GM23338 (cell line): Measurements from ENCODE around the gene KLK15. TPM values are rescaled to one million over a fixed set of nuclear protein-coding genes. Genes with fewer than 3 reads are reported as not detected.

Experiments used
- ATAC-seq: fragments of 200-7000 bp; cut with Tn5 transposase; 3 replicates; pipeline ENCODE4 v1.9.1; 2020
- DNase-seq: peaks from one replicate; pipeline ENCODE4 v3.0.0-alpha.2; 2015; ENCODE audit warnings: low spot score
- H2AFZ ChIP-seq: fragments of 200-600 bp; sonication (generic); 2 replicates; pipeline ENCODE4 v1.8.0; 2016; ENCODE audit warnings: antibody characterized with exemption, mild to moderate bottlenecking, moderate library complexity
- H3F3A ChIP-seq: fragments of 200-600 bp; sonication (generic); replicated peaks from 2 replicates; pipeline ENCODE4 v1.8.0; 2017; ENCODE audit warnings: antibody characterized with exemption, mixed run types, low read depth
- H3K27ac ChIP-seq: fragments of 200-600 bp; sonication (generic); 2 replicates; pipeline ENCODE4 v1.6.1; 2016; ENCODE audit warnings: low read depth
- H3K27me3 ChIP-seq: fragments of 200-600 bp; sonication (generic); 2 replicates; pipeline ENCODE4 v1.8.0; 2016; ENCODE audit warnings: mild to moderate bottlenecking, mixed run types, moderate library complexity; ENCODE audit not compliant: insufficient read depth
- H3K36me3 ChIP-seq: fragments of 200-600 bp; sonication (generic); 2 replicates; pipeline ENCODE4 v1.8.0; 2016; ENCODE audit warnings: mild to moderate bottlenecking; ENCODE audit not compliant: insufficient read depth
- H3K4me1 ChIP-seq: fragments of 200-600 bp; sonication (generic); 2 replicates; pipeline ENCODE4 v1.8.0; 2016; ENCODE audit warnings: mild to moderate bottlenecking, moderate library complexity; ENCODE audit not compliant: insufficient read depth
- H3K4me2 ChIP-seq: fragments of 200-600 bp; sonication (generic); 2 replicates; pipeline ENCODE4 v1.7.1; 2017; ENCODE audit warnings: mixed run types
- H3K4me3 ChIP-seq: fragments of 200-600 bp; sonication (generic); 2 replicates; pipeline ENCODE4 v1.6.1; 2016; ENCODE audit warnings: mixed run types
- H3K79me2 ChIP-seq: fragments of 200-600 bp; sonication (generic); replicated peaks from 2 replicates; pipeline ENCODE4 v1.8.0; 2017; ENCODE audit warnings: mild to moderate bottlenecking; ENCODE audit not compliant: insufficient read depth
- H3K9me2 ChIP-seq: fragments of 200-600 bp; sonication (generic); 2 replicates; pipeline ENCODE4 v1.8.0; 2017; ENCODE audit not compliant: insufficient read depth
- H4K20me1 ChIP-seq: fragments of 200-600 bp; sonication (generic); replicated peaks from 2 replicates; pipeline ENCODE4 v1.8.0; 2017; ENCODE audit warnings: mild to moderate bottlenecking; ENCODE audit not compliant: insufficient read depth
- H3K27ac Mint-ChIP-seq: 2 replicates; pipeline ENCODE4 v1.8.0; 2020; ENCODE audit warnings: inconsistent platforms, mild to moderate bottlenecking, moderate library complexity, mixed read lengths
- H3K27me3 Mint-ChIP-seq: 3 replicates; pipeline ENCODE4 v1.8.0; 2022; ENCODE audit warnings: low read depth, mild to moderate bottlenecking, moderate library complexity, mixed read lengths, inconsistent platforms; ENCODE audit not compliant: insufficient read depth, poor library complexity
- H3K36me3 Mint-ChIP-seq: 3 replicates; pipeline ENCODE4 v1.8.0; 2021; ENCODE audit warnings: low read depth, mild to moderate bottlenecking, inconsistent platforms, moderate library complexity, mixed read lengths
- H3K4me1 Mint-ChIP-seq: 3 replicates; pipeline ENCODE4 v1.8.0; 2020; ENCODE audit warnings: mild to moderate bottlenecking, inconsistent platforms, mixed read lengths
- H3K4me3 Mint-ChIP-seq: 3 replicates; pipeline ENCODE4 v1.8.0; 2021; ENCODE audit warnings: moderate library complexity, mild to moderate bottlenecking, inconsistent platforms, mixed read lengths
- H3K9me3 Mint-ChIP-seq: 3 replicates; pipeline ENCODE4 v1.8.0; 2020; ENCODE audit warnings: moderate library complexity, mild to moderate bottlenecking, inconsistent platforms, mixed read lengths
- JUNB ChIP-seq: IDR thresholded peaks from one replicate; pipeline ENCODE4 v1.6.1; 2016; ENCODE audit warnings: antibody characterized with exemption; ENCODE audit not compliant: unreplicated experiment
- POLR2AphosphoS5 ChIP-seq: IDR thresholded peaks from 2 replicates; pipeline ENCODE4 v1.6.1; 2016; ENCODE audit warnings: antibody characterized with exemption, low read depth
- STAT1 ChIP-seq: IDR thresholded peaks from one replicate; pipeline ENCODE4 v1.6.1; 2016; ENCODE audit warnings: antibody characterized with exemption; ENCODE audit not compliant: unreplicated experiment
- polyA plus RNA-seq: library from polyadenylated mRNA; unstranded; fragments of >200 nt; fragmentation: Nextera tagmentation; extraction: Ambion mirVana; gene quantifications from 2 replicates; pipeline ENCODE4 v1.2.1, GENCODE V29; 2016
- total RNA-seq: library from RNA; depleted of rRNA; stranded (reverse); fragments of >200 nt; shearing (Covaris generic); gene quantifications from 2 replicates; pipeline ENCODE4 v1.2.3, GENCODE V29; 2014
- TF ChIP-seq, protein P1 (sequence below), 2 experiments: fragments of 200-600 bp in 1 of 2; sonication (generic) in 1 of 2; conservative IDR thresholded peaks; 2 replicates each; pipeline versions ENCODE4 v1.5.1 to v1.6.1; 2016 to 2017; ENCODE audit warnings: antibody characterized with exemption in 2 of 2, low read depth in 2 of 2, mild to moderate bottlenecking in 2 of 2, moderate library complexity in 1 of 2
- TF ChIP-seq, protein P2 (sequence below): IDR thresholded peaks from one replicate; pipeline ENCODE4 v1.6.1; 2018; ENCODE audit warnings: antibody characterized with exemption; ENCODE audit not compliant: unreplicated experiment
- TF ChIP-seq, protein P3 (sequence below): IDR thresholded peaks from 2 replicates; pipeline ENCODE4 v1.6.1; 2016; ENCODE audit warnings: antibody characterized with exemption

KLK15 gene
- total and polyA plus RNA-seq, 2 experiments from 2014 or later, result not detected

DNA sequence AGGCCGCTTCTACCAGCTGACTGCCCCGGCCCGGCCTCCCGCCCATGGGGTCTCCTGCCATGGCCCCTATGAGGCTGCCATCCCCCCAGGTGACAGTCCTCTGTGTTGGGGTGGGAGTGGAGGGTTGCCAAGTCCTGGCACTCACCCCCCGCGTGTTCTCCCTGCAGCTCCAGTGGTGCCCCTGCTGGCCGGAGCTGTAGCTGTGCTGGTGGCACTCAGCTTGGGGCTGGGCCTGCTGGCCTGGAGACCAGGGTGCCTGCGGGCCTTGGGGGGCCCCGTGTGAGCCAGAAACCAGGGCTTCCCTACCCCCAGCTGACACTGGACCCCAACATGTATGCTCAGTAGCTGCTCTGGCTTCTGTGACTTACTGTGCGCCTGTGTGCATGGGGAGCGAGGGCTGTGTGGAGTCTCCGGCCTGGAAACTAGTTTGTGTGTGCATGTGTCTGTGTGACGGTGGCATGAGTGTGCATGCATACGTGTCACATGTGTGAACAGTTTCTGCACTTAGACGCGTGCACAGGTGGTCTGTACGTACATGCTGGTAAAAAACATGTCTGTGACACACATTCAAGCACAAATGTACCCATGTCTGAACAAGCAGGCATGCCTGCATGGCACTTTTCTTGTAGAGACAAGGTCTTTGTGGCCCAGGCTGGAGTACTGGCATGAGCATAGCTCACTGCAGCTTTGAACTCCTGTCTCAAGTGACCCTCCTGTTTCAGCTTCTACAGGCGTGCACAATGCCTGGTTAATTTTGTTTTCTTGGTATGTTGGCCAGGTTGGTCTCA is 38.3 kb downstream of the KLK15 start:
- peaks cover 32% of the 10 kb centered on the region for H3K27me3 Mint-ChIP-seq
- DNase-seq (peak; percentile 67), ATAC-seq (peak; percentile 29)
- peaks cover 9% of the 10 kb centered on the region for H3K79me2 ChIP-seq
- no peaks in the 10 kb centered on the region for H3K9me2 ChIP-seq
- peaks cover 44% of the 10 kb centered on the region for H3F3A ChIP-seq
- 0 out of 2 replicates have a peak overlapping the region, but pooled peaks have one; percentile 14 for H3K4me2 ChIP-seq
- peaks cover 7% of the 10 kb centered on the region; the same call in 2 of the 3 replicates for H3K4me1 Mint-ChIP-seq
- peaks cover 42% of the 10 kb centered on the region for H3K36me3 Mint-ChIP-seq
- peaks cover 9% of the 10 kb centered on the region for H3K4me1 ChIP-seq
- H3K27ac Mint-ChIP-seq, result peak overlapping the region; percentile 89; the same call in 1 of the 2 replicates
- peaks cover 6% of the 10 kb centered on the region for H3K9me3 Mint-ChIP-seq
- H2AFZ ChIP-seq, result no peak overlapping the region
- no peak overlapping the region for H3K4me3 ChIP-seq
- H4K20me1 ChIP-seq, result peaks cover 45% of the 10 kb centered on the region
- H3K36me3 ChIP-seq, result peaks cover 10% of the 10 kb centered on the region; the same call in 1 of the 2 replicates
- no peaks in the 10 kb centered on the region for H3K27me3 ChIP-seq
- peak overlapping the region; percentile 90; the same call in 1 of the 2 replicates for H3K27ac ChIP-seq
- H3K4me3 Mint-ChIP-seq, result no peak overlapping the region
- no peak for TF ChIP-seq JUNB
- no peak for TF ChIP-seq STAT1
- TF ChIP-seq, protein P1, sequence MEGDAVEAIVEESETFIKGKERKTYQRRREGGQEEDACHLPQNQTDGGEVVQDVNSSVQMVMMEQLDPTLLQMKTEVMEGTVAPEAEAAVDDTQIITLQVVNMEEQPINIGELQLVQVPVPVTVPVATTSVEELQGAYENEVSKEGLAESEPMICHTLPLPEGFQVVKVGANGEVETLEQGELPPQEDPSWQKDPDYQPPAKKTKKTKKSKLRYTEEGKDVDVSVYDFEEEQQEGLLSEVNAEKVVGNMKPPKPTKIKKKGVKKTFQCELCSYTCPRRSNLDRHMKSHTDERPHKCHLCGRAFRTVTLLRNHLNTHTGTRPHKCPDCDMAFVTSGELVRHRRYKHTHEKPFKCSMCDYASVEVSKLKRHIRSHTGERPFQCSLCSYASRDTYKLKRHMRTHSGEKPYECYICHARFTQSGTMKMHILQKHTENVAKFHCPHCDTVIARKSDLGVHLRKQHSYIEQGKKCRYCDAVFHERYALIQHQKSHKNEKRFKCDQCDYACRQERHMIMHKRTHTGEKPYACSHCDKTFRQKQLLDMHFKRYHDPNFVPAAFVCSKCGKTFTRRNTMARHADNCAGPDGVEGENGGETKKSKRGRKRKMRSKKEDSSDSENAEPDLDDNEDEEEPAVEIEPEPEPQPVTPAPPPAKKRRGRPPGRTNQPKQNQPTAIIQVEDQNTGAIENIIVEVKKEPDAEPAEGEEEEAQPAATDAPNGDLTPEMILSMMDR (conservative IDR thresholded peaks at IDR 0.05; ENCODE audit: low read depth in 2 of 2), result peak; percentile 43 to 44
- TF ChIP-seq, protein P2, sequence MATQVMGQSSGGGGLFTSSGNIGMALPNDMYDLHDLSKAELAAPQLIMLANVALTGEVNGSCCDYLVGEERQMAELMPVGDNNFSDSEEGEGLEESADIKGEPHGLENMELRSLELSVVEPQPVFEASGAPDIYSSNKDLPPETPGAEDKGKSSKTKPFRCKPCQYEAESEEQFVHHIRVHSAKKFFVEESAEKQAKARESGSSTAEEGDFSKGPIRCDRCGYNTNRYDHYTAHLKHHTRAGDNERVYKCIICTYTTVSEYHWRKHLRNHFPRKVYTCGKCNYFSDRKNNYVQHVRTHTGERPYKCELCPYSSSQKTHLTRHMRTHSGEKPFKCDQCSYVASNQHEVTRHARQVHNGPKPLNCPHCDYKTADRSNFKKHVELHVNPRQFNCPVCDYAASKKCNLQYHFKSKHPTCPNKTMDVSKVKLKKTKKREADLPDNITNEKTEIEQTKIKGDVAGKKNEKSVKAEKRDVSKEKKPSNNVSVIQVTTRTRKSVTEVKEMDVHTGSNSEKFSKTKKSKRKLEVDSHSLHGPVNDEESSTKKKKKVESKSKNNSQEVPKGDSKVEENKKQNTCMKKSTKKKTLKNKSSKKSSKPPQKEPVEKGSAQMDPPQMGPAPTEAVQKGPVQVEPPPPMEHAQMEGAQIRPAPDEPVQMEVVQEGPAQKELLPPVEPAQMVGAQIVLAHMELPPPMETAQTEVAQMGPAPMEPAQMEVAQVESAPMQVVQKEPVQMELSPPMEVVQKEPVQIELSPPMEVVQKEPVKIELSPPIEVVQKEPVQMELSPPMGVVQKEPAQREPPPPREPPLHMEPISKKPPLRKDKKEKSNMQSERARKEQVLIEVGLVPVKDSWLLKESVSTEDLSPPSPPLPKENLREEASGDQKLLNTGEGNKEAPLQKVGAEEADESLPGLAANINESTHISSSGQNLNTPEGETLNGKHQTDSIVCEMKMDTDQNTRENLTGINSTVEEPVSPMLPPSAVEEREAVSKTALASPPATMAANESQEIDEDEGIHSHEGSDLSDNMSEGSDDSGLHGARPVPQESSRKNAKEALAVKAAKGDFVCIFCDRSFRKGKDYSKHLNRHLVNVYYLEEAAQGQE, result no peak
- peak; percentile 63 for TF ChIP-seq POLR2AphosphoS5
- TF ChIP-seq, protein P3, sequence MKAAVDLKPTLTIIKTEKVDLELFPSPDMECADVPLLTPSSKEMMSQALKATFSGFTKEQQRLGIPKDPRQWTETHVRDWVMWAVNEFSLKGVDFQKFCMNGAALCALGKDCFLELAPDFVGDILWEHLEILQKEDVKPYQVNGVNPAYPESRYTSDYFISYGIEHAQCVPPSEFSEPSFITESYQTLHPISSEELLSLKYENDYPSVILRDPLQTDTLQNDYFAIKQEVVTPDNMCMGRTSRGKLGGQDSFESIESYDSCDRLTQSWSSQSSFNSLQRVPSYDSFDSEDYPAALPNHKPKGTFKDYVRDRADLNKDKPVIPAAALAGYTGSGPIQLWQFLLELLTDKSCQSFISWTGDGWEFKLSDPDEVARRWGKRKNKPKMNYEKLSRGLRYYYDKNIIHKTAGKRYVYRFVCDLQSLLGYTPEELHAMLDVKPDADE, result no peak
